ENCODE results near the gene GPR55.

GPR55 gene

GRCh38 chr2:230861552-230862255 lies 63.3 kb downstream of the GPR55 start:
- H3K9ac ChIP-seq (ENCODE audit: low read depth, low read length), result no peak overlapping the region
- 34% methylated on average over 13 of the region's 13 CpGs for WGBS

More at GRCh38 chr2:230861552-230862255, 63.3 kb downstream of the GPR55 start:
- Histone ChIP-seq H3K27ac (ENCODE audit: low read depth, low read length) (no peak overlapping the region), H3K4me3 (ENCODE audit: low read length) (no peak overlapping the region; the same call in 1 of the 2 replicates), H3K27me3 (ENCODE audit: insufficient read depth, low read length) (no peaks in the 10 kb centered on the region), H3K36me3 (ENCODE audit: insufficient read depth, low read length) (no peaks in the 10 kb centered on the region), H3K9me3 (ENCODE audit: insufficient read depth, low read depth, low read length) (no peaks in the 10 kb centered on the region), H3K4me1 (ENCODE audit: insufficient read depth, low read length) (peaks cover 28% of the 10 kb centered on the region)
